Hepatocyte (in vitro differentiated cells): Measurements from ENCODE around the gene MIEF2. TPM values are rescaled to one million over a fixed set of nuclear protein-coding genes. Genes with fewer than 3 reads are reported as not detected.

Experiments
- DNase-seq: peaks from one replicate; pipeline ENCODE4 v3.0.0-alpha.2; 2016; ENCODE audit warnings: low spot score
- H2AFZ ChIP-seq: fragments of 200-600 bp; sonication (generic); 2 replicates; pipeline ENCODE4 v1.6.0; 2016; ENCODE audit warnings: antibody characterized with exemption, mild to moderate bottlenecking
- H3K27ac ChIP-seq: fragments of 200-600 bp; sonication (generic); 2 replicates; pipeline ENCODE4 v1.5.1; 2016; ENCODE audit warnings: mild to moderate bottlenecking
- H3K27me3 ChIP-seq: fragments of 200-600 bp; sonication (generic); 2 replicates; pipeline ENCODE4 v1.6.1; 2016
- H3K36me3 ChIP-seq: fragments of 200-600 bp; sonication (generic); replicated peaks from 2 replicates; pipeline ENCODE4 v1.5.1; 2016; ENCODE audit warnings: low read depth; ENCODE audit not compliant: insufficient read depth
- H3K4me1 ChIP-seq: fragments of 200-600 bp; sonication (generic); 2 replicates; pipeline ENCODE4 v1.5.1; 2016; ENCODE audit warnings: mild to moderate bottlenecking, moderate library complexity; ENCODE audit not compliant: insufficient read depth
- H3K4me2 ChIP-seq: fragments of 200-600 bp; sonication (generic); 2 replicates; pipeline ENCODE4 v1.6.0; 2016
- H3K4me3 ChIP-seq: fragments of 200-600 bp; sonication (generic); 2 replicates; pipeline ENCODE4 v1.5.1; 2016; ENCODE audit warnings: mild to moderate bottlenecking
- H3K79me2 ChIP-seq: fragments of 200-600 bp; sonication (generic); 2 replicates; pipeline ENCODE4 v1.6.0; 2017; ENCODE audit warnings: mild to moderate bottlenecking
- H3K9me2 ChIP-seq: fragments of 200-600 bp; sonication (generic); replicated peaks from 2 replicates; pipeline ENCODE4 v1.6.0; 2017; ENCODE audit warnings: mild to moderate bottlenecking; ENCODE audit not compliant: insufficient read depth
- H3K9me3 ChIP-seq: fragments of 200-600 bp; sonication (generic); 2 replicates; pipeline ENCODE4 v1.5.1; 2016; ENCODE audit warnings: low read depth, mild to moderate bottlenecking
- H4K20me1 ChIP-seq: fragments of 200-600 bp; sonication (generic); 2 replicates; pipeline ENCODE4 v1.6.0; 2016; ENCODE audit warnings: mild to moderate bottlenecking; ENCODE audit not compliant: insufficient read depth, poor library complexity, severe bottlenecking
- CTCF ChIP-seq: fragments of 200-600 bp; sonication (generic); IDR thresholded peaks from 2 replicates; pipeline ENCODE4 v1.5.1; 2016; ENCODE audit warnings: antibody characterized with exemption, mild to moderate bottlenecking; ENCODE audit not compliant: poor library complexity
- EZH2 ChIP-seq: fragments of 200-600 bp; sonication (generic); IDR thresholded peaks from 2 replicates; pipeline ENCODE4 v1.6.1; 2016; ENCODE audit warnings: antibody characterized with exemption, mild to moderate bottlenecking, borderline replicate concordance
- EZH2phosphoT487 ChIP-seq: fragments of 200-600 bp; sonication (generic); IDR thresholded peaks from one replicate; pipeline ENCODE4 v1.6.1; 2018; ENCODE audit warnings: antibody characterized with exemption, mild to moderate bottlenecking, low read depth, moderate library complexity; ENCODE audit not compliant: unreplicated experiment, severe bottlenecking
- WGBS: methylation state at CpG from one replicate; pipeline ENCODE4 v1.1.6; 2016; ENCODE audit warnings: low lambda C conversion rate; ENCODE audit errors: missing lambda C conversion rate; 5-methylcytosine and 5-hydroxymethylcytosine counted together
- polyA plus RNA-seq: library from polyadenylated mRNA; unstranded; fragments of >200 nt; fragmentation: Nextera tagmentation; extraction: Ambion mirVana; gene quantifications from 2 replicates; pipeline ENCODE4 v1.2.1, GENCODE V29; 2016
- total RNA-seq: library from RNA; depleted of rRNA; stranded (reverse); fragments of >200 nt; gene quantifications from 2 replicates; pipeline ENCODE4 v1.2.3, GENCODE V29; 2014

Gene MIEF2
- total and polyA plus RNA-seq, 2 experiments from 2014 or later = 21.0 to 29.3 TPM

- peaks cover 17% of the 10 kb centered on the region for H3K4me1 ChIP-seq
- no peaks in the 10 kb centered on the region for H3K27me3 ChIP-seq
- no peak for DNase-seq
- H2AFZ ChIP-seq = no peak overlapping the region
- no peaks in the 10 kb centered on the region for H3K36me3 ChIP-seq
- peaks cover 36% of the 10 kb centered on the region for H3K79me2 ChIP-seq
- no peaks in the 10 kb centered on the region for H3K9me2 ChIP-seq
- no peak overlapping the region for H3K27ac ChIP-seq
- H4K20me1 ChIP-seq = peaks cover 20% of the 10 kb centered on the region
- no peaks in the 10 kb centered on the region for H3K9me3 ChIP-seq
- no peak overlapping the region for H3K4me3 ChIP-seq
- peak overlapping the region; percentile 93 for H3K4me2 ChIP-seq
- TF ChIP-seq EZH2 = no peak
- no peak for TF ChIP-seq CTCF
- TF ChIP-seq EZH2phosphoT487 = no peak
- WGBS = 89% methylated on average over 11 of the region's 11 CpGs
Measured at GRCh38 chr17:18256351-18256750, 4.1 kb upstream of the MIEF2 start.

DNA sequence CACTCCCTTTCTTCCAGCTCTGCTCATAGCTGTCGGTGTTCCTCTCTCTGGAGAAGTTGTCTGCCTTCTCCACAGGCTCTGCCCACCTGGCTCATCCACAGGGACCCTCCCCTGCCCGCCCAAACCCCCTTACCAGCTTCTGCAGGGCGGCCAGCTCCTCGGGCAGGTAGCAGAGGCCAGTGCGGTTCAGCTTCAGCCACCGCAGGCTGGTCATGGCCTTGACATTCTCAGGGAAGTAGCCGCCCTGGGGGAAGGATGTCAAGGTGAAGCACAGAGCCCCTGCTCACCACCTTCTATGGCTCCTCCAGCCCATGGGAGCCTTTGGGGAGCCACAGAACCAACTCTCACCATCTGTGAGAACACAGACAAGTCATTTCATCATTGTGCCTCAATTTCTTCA is 3.7 kb upstream of the MIEF2 start:
- Histone ChIP-seq H3K4me1 (peaks cover 21% of the 10 kb centered on the region), H4K20me1 (peaks cover 20% of the 10 kb centered on the region), H3K27me3 (no peaks in the 10 kb centered on the region), H3K4me2 (peak overlapping the region; percentile 93), H3K27ac (peak overlapping the region; percentile 100), H3K9me3 (no peaks in the 10 kb centered on the region), H3K9me2 (no peaks in the 10 kb centered on the region), H2AFZ (no peak overlapping the region), H3K36me3 (no peaks in the 10 kb centered on the region), H3K4me3 (no peak overlapping the region), H3K79me2 (peaks cover 40% of the 10 kb centered on the region)
- DNase-seq = no peak
- no peak for TF ChIP-seq EZH2phosphoT487
- TF ChIP-seq CTCF = no peak
- TF ChIP-seq EZH2 = no peak
- 92% methylated on average over 7 of the region's 7 CpGs for WGBS

DNA sequence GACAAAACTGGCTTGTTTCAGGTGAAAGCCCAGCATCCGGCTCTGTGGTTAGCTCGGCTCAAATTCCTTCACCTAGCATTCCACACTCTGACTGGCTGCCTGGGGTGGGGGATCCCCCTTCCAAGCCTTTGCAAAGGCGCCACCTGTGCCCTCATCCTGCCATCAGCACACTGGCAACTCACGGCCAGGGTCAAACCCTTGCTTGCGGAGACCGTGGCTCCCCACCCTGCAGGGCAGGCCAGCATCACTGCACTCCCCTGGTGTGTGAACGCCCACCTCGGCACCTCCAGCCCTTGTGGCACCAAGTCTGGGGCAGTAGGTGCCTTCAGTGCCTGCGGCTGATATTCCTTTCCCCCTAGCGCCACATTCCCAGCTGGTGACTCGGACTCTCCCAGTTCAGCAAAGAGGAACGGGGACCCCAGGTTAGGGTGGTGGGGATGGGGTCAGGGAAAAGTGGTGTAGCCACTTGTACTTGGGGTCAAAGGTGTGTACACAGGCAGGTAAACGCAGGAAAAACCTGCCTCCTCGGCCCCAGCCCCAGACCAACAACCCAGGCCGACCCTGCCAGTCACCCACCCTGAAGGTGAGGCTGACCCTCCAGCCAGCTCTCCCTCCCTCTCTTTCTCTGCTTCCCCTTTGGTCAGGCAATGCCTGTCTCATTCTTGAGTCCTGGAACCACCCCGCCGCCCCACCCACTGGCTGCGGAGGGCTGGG is 3.0 kb upstream of the MIEF2 start:
- H3K4me3 ChIP-seq = peak overlapping the region; percentile 99
- no peaks in the 10 kb centered on the region for H3K9me2 ChIP-seq
- TF ChIP-seq EZH2phosphoT487 (no peak), CTCF (no peak), EZH2 (no peak)
- DNase-seq = peak; percentile 71
- WGBS = 33% methylated on average over 16 of the region's 18 CpGs
- peak overlapping the region; percentile 100 for H3K27ac ChIP-seq
- H3K36me3 ChIP-seq = no peaks in the 10 kb centered on the region
- H3K79me2 ChIP-seq = peaks cover 46% of the 10 kb centered on the region
- H3K9me3 ChIP-seq = no peaks in the 10 kb centered on the region
- peak overlapping the region; percentile 94 for H2AFZ ChIP-seq
- H3K4me1 ChIP-seq = peaks cover 27% of the 10 kb centered on the region
- H3K27me3 ChIP-seq = no peaks in the 10 kb centered on the region
- peaks cover 20% of the 10 kb centered on the region for H4K20me1 ChIP-seq
- peak overlapping the region; percentile 93 for H3K4me2 ChIP-seq
